Endometrial microvascular endothelial cells (primary cell): ENCODE data around the gene NUCB2. TPM values are rescaled to one million over a fixed set of nuclear protein-coding genes. Genes with fewer than 3 reads are reported as not detected.

Experiments used
- in situ Hi-C: cut with HindIII; loops from 2 replicates; pipeline ENCODE4 v1.10.0; 2017; ENCODE audit warnings: low sequenced_read_pairs, low pct_unique_long_range_greater_than_20kb; ENCODE audit errors: inconsistent ontology term
- total RNA-seq: library from RNA; depleted of rRNA; stranded (reverse); fragments of >200 nt; gene quantifications from one replicate; pipeline ENCODE4 v1.2.3, GENCODE V29; 2015; ENCODE audit errors: inconsistent ontology term

The NUCB2 gene
- total RNA-seq, 1 donor from 2014 or later: 42.5 TPM

DNA sequence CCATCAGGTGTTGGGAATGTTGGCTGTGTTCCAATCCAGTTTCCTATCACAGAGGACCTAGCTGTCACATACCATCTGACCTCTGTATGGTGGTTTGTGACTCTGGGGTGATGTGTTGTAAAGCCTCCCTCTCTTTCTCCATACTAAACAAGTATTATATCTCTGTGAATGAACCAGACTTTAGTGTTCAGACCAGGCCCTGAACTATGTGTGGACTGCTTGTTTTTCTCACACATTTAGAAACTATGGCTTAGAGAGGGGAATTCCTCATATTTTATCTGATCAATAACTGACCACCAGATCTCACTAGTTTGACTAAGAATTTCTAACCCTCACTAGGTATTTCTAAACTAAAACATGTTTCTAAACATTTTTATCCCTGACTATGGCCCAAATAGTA lies 92.6 kb downstream of the NUCB2 start:
- in situ Hi-C loops: no loop called here

DNA sequence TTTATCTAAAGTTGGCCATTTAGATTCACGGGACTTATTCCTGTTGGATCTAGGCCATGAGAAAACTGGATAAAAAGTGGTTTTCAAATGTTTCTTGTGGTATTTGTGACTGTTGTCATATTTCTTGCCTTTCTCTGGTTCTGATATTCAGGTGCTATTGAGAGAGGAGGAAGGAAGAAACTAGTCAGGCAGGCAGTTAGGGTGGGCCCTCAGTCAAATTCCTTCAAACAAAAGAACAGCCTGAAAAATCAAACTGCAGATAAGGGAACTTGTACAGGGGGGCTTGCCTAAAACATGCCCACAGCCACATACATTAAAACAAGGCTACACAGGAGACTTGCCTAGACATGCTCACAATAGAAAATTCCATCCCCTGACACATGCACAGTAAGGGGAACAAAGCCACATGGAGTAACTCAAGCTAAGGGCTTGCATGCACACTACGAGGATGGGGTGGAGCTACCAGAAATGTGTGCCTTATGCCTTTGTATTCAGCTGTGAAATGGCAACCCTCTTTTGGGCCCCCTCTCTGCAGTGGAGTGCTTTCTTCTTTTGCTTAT lies 93.2 kb downstream of the NUCB2 start:
- in situ Hi-C loops: no loop called here

DNA sequence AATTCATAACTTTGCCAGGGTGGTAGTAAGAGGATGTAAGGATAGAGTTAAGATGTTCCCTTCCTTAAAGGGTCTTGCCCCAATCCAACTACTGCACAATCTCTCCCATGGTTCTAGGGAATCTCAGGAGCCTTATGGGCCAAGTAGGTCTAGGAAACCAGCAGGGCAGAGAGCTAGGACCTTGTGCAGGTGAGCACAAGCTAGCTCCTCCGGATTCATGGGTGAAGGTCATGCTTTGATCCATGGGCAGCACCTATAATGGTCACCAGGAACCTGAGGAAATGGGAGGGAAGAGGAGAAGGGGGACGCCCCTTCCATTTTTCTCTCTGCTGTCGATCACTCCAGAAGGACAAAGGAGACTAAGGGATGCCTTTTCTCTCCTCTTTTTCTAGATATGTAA lies 95.1 kb downstream of the NUCB2 start:
- in situ Hi-C loops: no loop called here

DNA sequence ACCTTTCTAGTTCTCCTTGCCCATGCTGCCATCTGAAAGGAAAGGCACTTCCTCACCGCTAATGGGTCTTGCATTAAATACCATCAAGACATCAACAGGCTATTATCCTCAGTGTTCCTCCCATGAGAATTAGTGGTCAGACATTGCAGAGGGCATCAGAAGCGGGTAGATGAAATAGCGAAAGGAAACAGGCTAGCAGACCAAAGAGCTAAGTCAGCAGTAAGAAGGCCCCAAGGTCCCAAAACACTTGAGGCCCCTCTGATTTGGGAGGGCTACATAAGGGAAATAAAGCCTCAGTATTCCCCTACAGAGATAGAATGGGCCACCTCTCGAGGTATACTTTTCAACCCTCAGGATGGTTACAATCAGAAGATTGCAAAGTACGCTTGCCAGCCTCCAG lies 99.0 kb downstream of the NUCB2 start:
- in situ Hi-C loops: no loop called here

DNA sequence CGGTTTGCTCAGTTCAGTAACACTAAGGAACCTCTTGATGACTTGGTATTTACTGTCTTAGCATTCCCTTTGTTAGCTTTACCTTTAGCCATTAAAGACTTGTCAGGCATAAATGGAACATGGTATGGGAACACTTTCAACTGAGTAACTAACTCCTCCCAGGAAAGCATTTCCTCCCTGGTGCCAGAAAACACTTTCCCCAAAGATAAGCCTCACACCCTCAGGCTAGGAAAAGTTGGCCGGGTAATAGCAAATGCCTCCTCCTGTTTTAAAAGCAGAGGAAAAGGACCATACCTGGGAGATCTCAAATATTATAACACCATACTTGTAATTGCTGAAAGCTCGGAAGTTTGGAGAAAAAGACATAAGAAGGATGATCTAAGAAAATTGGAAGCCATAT lies 100.0 kb downstream of the NUCB2 start:
- in situ Hi-C loops: no loop called here

DNA sequence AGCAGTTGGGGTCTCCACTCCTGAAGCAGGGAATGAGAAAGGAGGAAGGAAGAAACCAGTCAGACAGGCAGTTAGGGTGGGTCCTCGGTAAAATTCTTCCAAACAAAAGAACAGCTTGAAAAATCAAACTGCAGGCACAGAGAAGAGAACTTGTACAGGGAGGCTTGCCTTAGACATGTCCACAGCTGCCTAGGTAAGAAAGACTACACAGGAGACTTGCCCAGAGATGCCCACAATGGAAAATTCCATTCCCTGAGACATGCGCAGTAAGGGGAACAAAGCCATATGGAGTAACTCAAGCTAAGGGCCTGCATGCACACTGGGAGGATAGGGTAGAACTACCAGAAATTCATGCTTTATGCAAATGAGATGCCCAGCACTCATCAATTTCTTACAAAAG lies 102.1 kb downstream of the NUCB2 start:
- in situ Hi-C loops: no loop called here

DNA sequence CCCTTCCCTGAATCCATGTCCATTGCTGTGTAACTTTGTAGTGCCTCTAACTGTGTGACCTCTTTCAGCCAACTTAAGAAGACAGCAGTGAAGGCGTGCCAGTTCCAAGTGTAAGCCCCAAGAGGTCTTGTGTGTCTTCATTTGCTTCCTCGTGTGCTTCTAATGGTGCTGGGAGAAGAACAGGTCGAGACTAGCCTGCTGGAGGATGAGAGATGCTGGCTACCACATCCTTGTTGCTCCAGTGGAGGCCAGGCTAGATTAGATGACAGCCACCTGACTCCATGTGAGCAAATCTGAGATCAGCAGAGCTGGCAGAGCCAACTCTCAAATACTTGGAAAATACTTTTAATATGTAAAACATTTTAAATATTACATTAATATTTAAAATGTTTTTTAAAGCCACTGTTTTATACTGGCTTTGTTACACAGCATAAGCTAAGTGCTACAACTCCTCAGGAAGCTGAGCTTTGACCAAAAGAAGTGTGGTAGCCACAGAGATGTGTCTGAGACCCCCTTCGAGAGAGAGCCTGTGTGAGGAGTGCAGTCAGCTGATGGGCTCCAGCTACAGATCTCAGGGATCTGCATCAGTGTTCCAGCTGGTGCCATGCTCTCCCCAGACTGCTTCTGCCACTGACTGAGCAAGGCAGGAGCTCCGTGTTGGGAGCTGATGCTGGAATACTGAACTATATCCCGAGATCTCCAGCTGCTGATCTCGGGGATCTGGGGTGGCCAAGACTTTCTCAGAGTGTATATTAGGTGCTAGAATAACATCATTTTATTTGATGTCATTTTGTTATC lies 103.0 kb downstream of the NUCB2 start:
- in situ Hi-C loops: no loop called here

DNA sequence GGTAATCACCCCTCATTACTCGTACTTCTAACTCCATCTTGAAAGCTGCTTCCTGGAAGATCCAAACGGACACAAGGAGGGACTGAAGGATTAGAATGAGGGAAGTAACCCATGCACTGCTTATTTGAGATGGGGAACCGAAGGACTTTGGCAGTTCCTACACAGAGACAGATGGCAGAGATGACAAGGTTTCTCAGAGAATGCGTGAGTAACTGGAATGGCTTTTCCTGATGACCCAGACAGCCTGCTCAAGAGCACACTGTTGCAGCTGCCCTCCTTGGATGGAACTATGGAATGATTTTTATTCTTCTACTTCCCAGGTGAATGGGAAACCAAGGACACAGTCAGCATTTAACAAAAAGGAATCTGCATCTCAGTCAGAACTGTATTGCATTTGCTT lies 104.6 kb downstream of the NUCB2 start:
- in situ Hi-C loops: no loop called here

Other genes starting within 250 kb of the NUCB2 start
- gene RPS13, start 199.1 kb upstream of the NUCB2 start, total RNA-seq: 902 TPM
- 100 TPM for gene PIK3C2A, start 68.8 kb upstream of the NUCB2 start, total RNA-seq
- gene NCR3LG1, start 75.1 kb downstream of the NUCB2 start, total RNA-seq: 4.6 TPM
- gene KCNJ11, start 111.9 kb downstream of the NUCB2 start, total RNA-seq: 1.0 TPM
- not detected for gene ABCC8, start 200.1 kb downstream of the NUCB2 start, total RNA-seq